ENCODE results near the gene ADAMTS2.
A peak's percentile ranks its signal among the peaks of the same experiment; 100 is the strongest.

The ADAMTS2 gene

DNA sequence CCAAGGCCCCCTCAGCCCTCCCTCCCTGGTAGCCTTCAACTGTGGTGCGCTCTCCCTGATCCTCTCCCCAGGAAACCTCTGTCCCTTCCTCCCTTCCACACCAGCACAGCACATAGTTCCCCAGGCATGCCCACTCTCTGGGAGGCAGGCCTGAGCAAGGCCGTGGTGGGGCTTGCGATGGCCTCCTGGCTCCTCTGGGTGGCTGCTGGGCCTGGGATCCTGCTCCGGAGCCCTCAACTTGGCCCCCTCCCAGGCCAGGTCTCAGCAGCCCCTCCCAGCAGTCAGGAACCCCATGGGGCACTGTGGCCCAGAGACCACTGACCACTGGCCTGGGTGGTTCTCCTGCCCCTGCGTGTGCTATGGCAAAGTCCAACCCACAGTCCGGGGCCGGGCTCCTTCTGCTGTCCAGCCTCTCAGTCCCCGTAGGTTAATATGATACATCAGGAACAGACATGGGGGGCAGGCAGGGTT lies 159.3 kb downstream of the ADAMTS2 start:
- H3K27ac Mint-ChIP-seq: no peak overlapping the region
- peaks cover 84% of the 10 kb centered on the region for H3K4me1 Mint-ChIP-seq
- TF ChIP-seq, protein P1, sequence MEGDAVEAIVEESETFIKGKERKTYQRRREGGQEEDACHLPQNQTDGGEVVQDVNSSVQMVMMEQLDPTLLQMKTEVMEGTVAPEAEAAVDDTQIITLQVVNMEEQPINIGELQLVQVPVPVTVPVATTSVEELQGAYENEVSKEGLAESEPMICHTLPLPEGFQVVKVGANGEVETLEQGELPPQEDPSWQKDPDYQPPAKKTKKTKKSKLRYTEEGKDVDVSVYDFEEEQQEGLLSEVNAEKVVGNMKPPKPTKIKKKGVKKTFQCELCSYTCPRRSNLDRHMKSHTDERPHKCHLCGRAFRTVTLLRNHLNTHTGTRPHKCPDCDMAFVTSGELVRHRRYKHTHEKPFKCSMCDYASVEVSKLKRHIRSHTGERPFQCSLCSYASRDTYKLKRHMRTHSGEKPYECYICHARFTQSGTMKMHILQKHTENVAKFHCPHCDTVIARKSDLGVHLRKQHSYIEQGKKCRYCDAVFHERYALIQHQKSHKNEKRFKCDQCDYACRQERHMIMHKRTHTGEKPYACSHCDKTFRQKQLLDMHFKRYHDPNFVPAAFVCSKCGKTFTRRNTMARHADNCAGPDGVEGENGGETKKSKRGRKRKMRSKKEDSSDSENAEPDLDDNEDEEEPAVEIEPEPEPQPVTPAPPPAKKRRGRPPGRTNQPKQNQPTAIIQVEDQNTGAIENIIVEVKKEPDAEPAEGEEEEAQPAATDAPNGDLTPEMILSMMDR (IDR thresholded peaks at IDR 0.05): no peak
- no peaks in the 10 kb centered on the region for H3K9me3 Mint-ChIP-seq
- no peak overlapping the region for H3K4me3 Mint-ChIP-seq
- H3K36me3 Mint-ChIP-seq (ENCODE audit: low read depth): no peaks in the 10 kb centered on the region
- DNase-seq: no peak
- H3K27me3 Mint-ChIP-seq (ENCODE audit: low read depth, poor library complexity): peaks cover 3% of the 10 kb centered on the region

DNA sequence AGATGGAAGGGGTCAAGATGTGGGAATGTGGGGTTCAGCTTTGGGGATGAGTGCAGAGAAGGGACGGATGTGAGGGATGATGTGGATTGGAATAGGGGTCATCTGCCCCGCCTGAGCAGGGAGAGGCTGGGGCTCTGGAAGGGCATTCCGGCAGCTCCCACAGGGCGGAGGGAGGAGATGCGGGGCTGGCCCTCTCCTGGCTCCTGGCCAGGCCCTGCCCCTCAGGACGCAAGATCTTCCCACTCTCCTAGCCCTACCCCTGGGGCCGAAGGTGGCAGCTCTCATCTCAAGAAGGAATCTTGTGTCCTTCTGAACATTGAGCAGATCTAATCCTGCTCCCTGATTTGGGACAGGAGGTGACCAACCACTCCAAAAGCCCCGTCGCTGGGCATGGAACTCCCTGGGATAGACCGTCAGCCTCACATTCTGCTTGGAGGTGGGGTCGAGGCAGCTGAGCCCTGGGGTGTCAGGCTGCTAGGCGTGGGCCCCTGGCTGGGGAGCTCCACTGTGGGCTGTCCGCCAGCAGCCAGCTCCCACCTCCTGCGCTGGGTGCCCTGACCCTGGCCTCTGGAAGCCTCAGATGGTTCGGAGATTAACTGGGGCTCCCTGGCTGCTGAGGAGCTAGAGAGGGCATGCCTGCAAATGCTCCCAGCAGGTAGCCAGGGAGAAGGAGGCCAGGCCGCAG lies 159.9 kb downstream of the ADAMTS2 start:
- H3K36me3 Mint-ChIP-seq (ENCODE audit: low read depth): peaks cover 4% of the 10 kb centered on the region
- H3K9me3 Mint-ChIP-seq: no peaks in the 10 kb centered on the region
- H3K27ac Mint-ChIP-seq: peak overlapping the region; percentile 71
- peaks cover 3% of the 10 kb centered on the region for H3K27me3 Mint-ChIP-seq (ENCODE audit: low read depth, poor library complexity)
- no peak for DNase-seq
- no peak overlapping the region for H3K4me3 Mint-ChIP-seq
- TF ChIP-seq, protein P1 (IDR thresholded peaks at IDR 0.05): no peak
- peaks cover 84% of the 10 kb centered on the region for H3K4me1 Mint-ChIP-seq

DNA sequence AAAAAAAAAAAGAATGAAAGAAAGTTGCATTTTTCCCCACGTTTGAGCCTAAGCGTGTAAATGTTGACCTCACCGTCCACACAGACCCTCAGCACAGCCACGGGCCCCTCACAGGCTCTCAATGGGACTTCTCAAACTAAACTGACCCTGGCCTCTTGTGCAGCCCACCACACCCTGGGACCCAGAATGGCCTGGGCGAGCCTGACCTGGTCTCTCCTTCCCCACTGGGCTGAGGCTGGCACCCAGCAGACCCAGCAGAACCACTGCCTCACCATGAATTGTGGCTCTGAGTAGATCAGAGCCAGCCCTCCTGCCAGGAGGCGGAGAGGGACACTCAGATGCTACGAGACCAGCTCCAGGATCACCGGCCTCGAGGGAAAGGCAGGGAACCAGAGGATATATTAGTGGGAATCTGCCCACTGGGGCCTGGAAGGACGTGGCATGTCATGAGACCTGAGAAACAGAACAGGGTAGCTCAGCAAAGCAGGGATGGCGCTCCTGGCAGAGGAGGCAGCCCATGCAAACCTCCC lies 160.7 kb downstream of the ADAMTS2 start:
- Mint-ChIP-seq H3K36me3 (ENCODE audit: low read depth) (peaks cover 9% of the 10 kb centered on the region), H3K4me1 (peaks cover 81% of the 10 kb centered on the region), H3K4me3 (no peak overlapping the region), H3K27ac (peak overlapping the region; percentile 71), H3K27me3 (ENCODE audit: low read depth, poor library complexity) (peaks cover 3% of the 10 kb centered on the region), H3K9me3 (peaks cover 5% of the 10 kb centered on the region)
- TF ChIP-seq, protein P1 (IDR thresholded peaks at IDR 0.05): no peak
- no peak for DNase-seq

DNA sequence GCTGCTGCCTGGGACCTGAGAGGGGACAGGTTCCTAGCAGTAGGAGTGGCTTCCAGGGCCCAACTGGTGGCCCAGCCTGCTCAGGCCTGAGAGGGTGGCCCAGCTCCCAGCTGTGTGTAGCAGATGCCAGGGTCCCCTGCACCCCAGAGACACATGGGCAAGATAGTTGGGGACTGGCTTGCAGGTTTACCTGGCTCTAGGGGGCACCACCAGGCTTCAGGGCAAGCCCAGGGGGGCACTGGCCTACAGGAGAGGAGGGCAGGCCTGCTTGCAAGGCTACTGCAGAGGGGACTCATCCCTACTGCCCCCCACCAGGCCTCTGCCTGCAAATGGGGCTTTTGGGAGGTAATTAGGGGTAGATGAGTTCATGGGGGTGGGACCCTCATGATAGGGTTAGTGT lies 161.8 kb downstream of the ADAMTS2 start:
- peaks cover 20% of the 10 kb centered on the region for H3K36me3 Mint-ChIP-seq (ENCODE audit: low read depth)
- H3K9me3 Mint-ChIP-seq: peaks cover 16% of the 10 kb centered on the region
- H3K4me1 Mint-ChIP-seq: peaks cover 74% of the 10 kb centered on the region
- no peak overlapping the region for H3K4me3 Mint-ChIP-seq
- no peak for DNase-seq
- TF ChIP-seq, protein P1 (IDR thresholded peaks at IDR 0.05): no peak
- H3K27ac Mint-ChIP-seq: no peak overlapping the region
- peaks cover under 1% of the 10 kb centered on the region for H3K27me3 Mint-ChIP-seq (ENCODE audit: low read depth, poor library complexity)

DNA sequence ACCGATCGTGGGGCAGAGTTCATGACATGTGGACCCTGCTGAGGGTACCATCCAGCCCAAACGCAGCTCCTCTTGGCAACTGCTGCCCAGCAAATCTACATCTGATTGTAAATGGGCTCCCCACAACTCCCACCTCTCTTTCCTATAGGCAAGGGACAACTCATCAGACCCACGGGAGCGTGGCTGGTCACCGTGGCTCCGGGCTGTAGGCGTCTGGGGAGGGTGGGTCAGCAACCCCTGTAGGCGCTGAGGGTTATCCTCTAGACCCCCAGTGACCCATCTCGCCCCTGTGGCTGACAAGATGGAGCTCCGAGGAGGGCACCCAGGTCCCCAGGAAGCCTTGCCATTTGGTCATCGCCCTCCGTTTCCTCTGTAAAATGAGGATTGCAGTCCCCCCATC lies 162.7 kb downstream of the ADAMTS2 start:
- Mint-ChIP-seq H3K27ac (no peak overlapping the region), H3K4me1 (peaks cover 67% of the 10 kb centered on the region), H3K9me3 (peaks cover 18% of the 10 kb centered on the region), H3K36me3 (ENCODE audit: low read depth) (peaks cover 21% of the 10 kb centered on the region), H3K27me3 (ENCODE audit: low read depth, poor library complexity) (peaks cover 4% of the 10 kb centered on the region), H3K4me3 (no peak overlapping the region)
- TF ChIP-seq, protein P1 (IDR thresholded peaks at IDR 0.05): no peak
- DNase-seq: no peak

DNA sequence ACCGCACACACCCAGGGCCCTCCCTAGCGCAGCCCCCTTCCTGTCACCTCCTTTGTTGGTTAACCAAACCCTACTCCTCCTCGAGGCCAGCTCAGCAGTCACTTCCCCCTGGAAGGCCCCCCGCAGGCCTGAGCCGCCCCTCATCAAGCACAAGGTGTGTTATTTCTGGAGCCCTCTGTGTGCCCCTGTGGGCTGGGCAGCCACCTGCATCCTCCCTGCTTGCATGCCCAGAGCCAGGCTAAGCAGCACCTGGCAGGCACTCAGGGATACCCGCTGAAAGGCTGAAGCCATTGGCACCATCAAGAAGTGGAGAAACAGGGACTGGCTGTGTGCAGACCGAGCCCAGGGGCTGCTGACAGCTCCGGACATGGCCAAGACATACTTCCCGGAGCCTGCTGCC lies 163.3 kb downstream of the ADAMTS2 start:
- DNase-seq: no peak
- H3K27me3 Mint-ChIP-seq (ENCODE audit: low read depth, poor library complexity): peaks cover 5% of the 10 kb centered on the region
- H3K4me1 Mint-ChIP-seq: peaks cover 61% of the 10 kb centered on the region
- H3K27ac Mint-ChIP-seq: no peak overlapping the region
- TF ChIP-seq, protein P1 (IDR thresholded peaks at IDR 0.05): no peak
- H3K9me3 Mint-ChIP-seq: peaks cover 18% of the 10 kb centered on the region
- no peak overlapping the region for H3K4me3 Mint-ChIP-seq
- H3K36me3 Mint-ChIP-seq (ENCODE audit: low read depth): peaks cover 21% of the 10 kb centered on the region
